Measurements from ENCODE around the gene TGM5.

GRCh38 chr15:43226436-43227305, 40.1 kb downstream of the TGM5 start:
- no peak for TF ChIP-seq EZH2 (IDR thresholded peaks at IDR 0.05)
- TF ChIP-seq FOSL1 (IDR thresholded peaks at IDR 0.05; ENCODE audit: low read depth) = no peak
- TF ChIP-seq CTCF (IDR thresholded peaks at IDR 0.05 in 2 of 3, conservative IDR thresholded peaks at IDR 0.05 in 1 of 3; ENCODE audit: borderline replicate concordance in 1 of 3, insufficient read depth in 1 of 3, low read depth in 2 of 3, low read length in 2 of 3) = no peak
- no peak for TF ChIP-seq CEBPB (IDR thresholded peaks at IDR 0.05; ENCODE audit: low read depth)
- no peak for TF ChIP-seq MAX (IDR thresholded peaks at IDR 0.05)
- TF ChIP-seq EZH2phosphoT487 (IDR thresholded peaks at IDR 0.05; ENCODE audit: borderline replicate concordance) = no peak
- TF ChIP-seq TCF7L2 (IDR thresholded peaks at IDR 0.05; ENCODE audit: borderline replicate concordance, extremely low read depth, insufficient read depth, insufficient read length) = no peak
- TF ChIP-seq POLR2A (IDR thresholded peaks at IDR 0.05; ENCODE audit: borderline replicate concordance, extremely low read depth, insufficient read depth, insufficient read length) = no peak
- no peak for TF ChIP-seq RAD21 (IDR thresholded peaks at IDR 0.05; ENCODE audit: low read depth)
- no peak for TF ChIP-seq ZBTB33 (IDR thresholded peaks at IDR 0.05; ENCODE audit: extremely low read depth, insufficient replicate concordance, low read length)
- no peak for TF ChIP-seq EGR1 (IDR thresholded peaks at IDR 0.05; ENCODE audit: low read depth)
- no peak for TF ChIP-seq POLR2AphosphoS5 (IDR thresholded peaks at IDR 0.05; ENCODE audit: low read depth, low read length)
